ENCODE data around the gene FOXO3. TPM values are rescaled to one million over a fixed set of nuclear protein-coding genes. Genes with fewer than 3 reads are reported as not detected.
A peak's percentile ranks its signal among the peaks of the same experiment; 100 is the strongest.

Gene FOXO3
- total and polyA plus RNA-seq, 3 donors from 2014 or later, result 27.5 to 112 (median 81.5) TPM

DNA sequence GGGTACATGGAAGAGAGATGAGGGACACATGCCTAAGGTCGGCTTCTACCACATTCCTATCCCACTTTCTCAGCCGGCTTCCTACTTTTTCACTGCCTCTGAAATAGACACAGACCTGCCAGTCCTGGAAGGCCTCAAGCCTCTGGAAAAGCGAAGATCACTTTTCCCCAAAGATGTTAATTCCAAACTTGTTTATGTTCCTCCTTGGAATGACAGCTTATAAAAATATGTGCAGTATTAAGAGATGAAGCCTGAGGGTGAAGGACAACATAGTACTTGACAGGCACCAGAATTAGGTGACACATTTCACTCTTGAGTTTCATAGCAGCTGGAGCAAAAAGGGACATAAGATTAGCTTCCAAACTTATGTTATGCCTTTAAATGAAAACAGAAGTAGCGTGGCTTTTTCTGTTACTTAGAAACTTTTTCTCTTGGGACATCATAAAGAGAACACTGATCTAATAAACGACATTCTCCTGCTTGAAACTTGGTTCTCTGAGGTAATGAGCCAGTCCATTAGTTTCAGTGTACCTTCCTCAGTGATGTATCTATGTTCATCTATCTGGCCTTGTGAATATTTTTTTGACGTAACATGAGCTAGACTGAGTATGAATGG, 25.3 kb downstream of the FOXO3 start:
- intact Hi-C loops (cut with DNase I; ENCODE audit: low total_unique reads), result no loop called here

DNA sequence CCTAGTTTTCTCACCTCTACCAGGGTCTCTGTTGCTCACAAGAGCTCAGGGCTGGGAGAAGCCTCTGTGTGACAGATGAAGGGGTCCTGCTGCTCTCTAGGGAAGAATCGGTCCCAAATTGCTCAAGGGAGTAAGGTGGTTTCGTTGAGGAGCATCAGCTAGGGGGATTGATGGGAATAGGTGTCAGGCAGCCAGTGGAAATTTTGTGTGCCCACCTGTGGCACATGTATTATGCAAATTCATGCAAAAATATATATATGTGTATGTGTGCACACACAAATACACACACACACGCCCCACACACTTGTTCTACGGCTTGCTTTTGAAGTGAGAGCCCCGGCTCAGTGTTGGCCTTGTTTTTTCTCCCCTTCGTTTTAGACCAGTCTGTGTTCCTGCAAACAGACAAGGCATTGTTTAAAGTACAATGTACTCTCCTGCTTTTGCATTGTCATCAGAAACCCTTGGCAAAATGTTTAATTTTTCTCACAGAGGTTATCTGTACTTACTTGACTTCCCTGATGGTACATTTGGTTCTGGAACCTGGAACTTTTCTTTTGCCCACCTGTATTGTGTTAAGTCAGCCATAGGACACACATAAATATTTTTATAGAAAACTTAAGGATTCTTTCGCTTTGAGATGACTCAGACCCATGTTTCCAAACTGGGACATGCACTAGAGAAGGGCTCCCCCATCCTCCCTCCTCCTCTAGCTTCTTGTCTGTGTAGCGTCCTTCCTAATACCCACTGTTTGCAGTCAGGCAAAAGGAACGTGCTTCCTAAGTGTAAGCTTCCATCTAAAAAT, 26.7 kb downstream of the FOXO3 start:
- Histone ChIP-seq H3K36me3 (ENCODE audit: low read depth, missing control alignments) (no peaks in the 10 kb centered on the region), H3K27ac (peak overlapping the region; percentile 71 to 73), H3K4me1 (peaks cover 93% of the 10 kb centered on the region), H3K27me3 (no peaks in the 10 kb centered on the region), H3K9me3 (no peaks in the 10 kb centered on the region), H3K4me3 (no peak overlapping the region)
- intact Hi-C loops (cut with DNase I; ENCODE audit: low total_unique reads), result no loop called here
- DNase-seq, result no peak
- TF ChIP-seq, protein P1, sequence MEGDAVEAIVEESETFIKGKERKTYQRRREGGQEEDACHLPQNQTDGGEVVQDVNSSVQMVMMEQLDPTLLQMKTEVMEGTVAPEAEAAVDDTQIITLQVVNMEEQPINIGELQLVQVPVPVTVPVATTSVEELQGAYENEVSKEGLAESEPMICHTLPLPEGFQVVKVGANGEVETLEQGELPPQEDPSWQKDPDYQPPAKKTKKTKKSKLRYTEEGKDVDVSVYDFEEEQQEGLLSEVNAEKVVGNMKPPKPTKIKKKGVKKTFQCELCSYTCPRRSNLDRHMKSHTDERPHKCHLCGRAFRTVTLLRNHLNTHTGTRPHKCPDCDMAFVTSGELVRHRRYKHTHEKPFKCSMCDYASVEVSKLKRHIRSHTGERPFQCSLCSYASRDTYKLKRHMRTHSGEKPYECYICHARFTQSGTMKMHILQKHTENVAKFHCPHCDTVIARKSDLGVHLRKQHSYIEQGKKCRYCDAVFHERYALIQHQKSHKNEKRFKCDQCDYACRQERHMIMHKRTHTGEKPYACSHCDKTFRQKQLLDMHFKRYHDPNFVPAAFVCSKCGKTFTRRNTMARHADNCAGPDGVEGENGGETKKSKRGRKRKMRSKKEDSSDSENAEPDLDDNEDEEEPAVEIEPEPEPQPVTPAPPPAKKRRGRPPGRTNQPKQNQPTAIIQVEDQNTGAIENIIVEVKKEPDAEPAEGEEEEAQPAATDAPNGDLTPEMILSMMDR (IDR thresholded peaks at IDR 0.05), result no peak
- no peak for TF ChIP-seq POLR2A (IDR thresholded peaks at IDR 0.05)
- WGBS, 2 donors, result 37 to 48% methylated on average over 9 of the region's 9 CpGs

More for the DNA sequence above, 25.3 kb downstream of the FOXO3 start:
- Histone ChIP-seq H3K36me3 (ENCODE audit: low read depth, missing control alignments) (no peaks in the 10 kb centered on the region), H3K27ac (peak overlapping the region; percentile 71 to 73), H3K9me3 (no peaks in the 10 kb centered on the region), H3K4me3 (no peak overlapping the region), H3K27me3 (no peaks in the 10 kb centered on the region), H3K4me1 (peaks cover 92% of the 10 kb centered on the region)
- TF ChIP-seq, protein P1 (IDR thresholded peaks at IDR 0.05), result no peak
- no peak for TF ChIP-seq POLR2A (IDR thresholded peaks at IDR 0.05)
- 59 to 61% methylated on average over 6 of the region's 6 CpGs for WGBS, 2 donors
- no peak for DNase-seq

DNA sequence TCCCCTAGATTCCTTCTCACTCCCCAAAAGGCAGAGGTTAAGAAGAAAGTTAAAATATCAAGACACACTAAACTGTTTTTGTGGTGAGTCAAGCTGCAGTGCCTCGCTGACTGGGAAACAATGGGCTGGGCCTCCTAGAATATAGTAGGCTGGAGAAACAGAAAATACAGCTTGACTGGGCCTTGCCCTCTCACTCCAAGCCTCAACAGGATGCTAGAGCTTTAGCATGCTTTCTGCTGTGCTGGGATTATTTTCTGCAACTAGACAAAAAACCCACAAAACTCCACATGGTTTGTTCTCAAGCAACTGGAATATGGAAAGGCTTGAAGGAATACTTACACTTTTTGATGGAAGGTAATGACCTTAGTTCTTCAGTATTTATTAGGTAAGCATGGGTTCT, 27.9 kb downstream of the FOXO3 start:
- H3K4me3 ChIP-seq, result no peak overlapping the region
- WGBS, 2 donors, result 23 to 36% methylated on average over 1 of the region's 1 CpG
- no peaks in the 10 kb centered on the region for H3K9me3 ChIP-seq
- TF ChIP-seq, protein P1 (IDR thresholded peaks at IDR 0.05), result no peak
- no peak for TF ChIP-seq POLR2A (IDR thresholded peaks at IDR 0.05)
- DNase-seq, result no peak
- peak overlapping the region; percentile 36 to 73 for H3K27ac ChIP-seq
- H3K36me3 ChIP-seq (ENCODE audit: low read depth, missing control alignments), result no peaks in the 10 kb centered on the region
- H3K4me1 ChIP-seq, result peaks cover 87% of the 10 kb centered on the region
- no peaks in the 10 kb centered on the region for H3K27me3 ChIP-seq
- intact Hi-C loops (cut with DNase I; ENCODE audit: low total_unique reads), result no loop called here

DNA sequence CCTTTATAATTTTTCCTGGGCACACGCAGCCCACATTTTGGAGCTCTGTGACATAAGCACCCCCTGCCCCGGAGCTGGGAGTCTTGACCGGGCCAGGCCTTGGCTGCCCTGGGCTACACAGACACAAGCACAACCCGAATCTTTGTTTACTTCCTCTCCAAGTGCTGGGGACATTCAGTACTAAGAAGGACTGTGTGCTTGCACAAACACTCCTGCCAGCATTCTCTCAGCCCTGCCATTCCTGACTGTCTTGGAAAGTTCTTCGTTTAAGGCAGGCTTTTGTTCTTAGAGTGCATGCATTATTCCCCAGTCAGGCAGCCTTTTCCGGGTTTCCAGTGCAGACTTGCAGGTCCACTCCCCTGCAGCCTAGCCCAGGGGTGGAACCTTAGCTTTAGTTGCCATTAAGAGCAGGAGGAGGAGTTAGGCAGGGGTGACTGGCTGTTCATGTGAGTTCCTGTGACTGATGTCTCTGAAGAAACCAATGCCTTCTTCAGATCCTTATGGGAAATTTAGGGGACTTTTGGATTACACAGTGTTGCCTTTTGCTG, 28.6 kb downstream of the FOXO3 start:
- Histone ChIP-seq H3K27me3 (no peaks in the 10 kb centered on the region), H3K4me1 (peaks cover 87% of the 10 kb centered on the region), H3K4me3 (no peak overlapping the region), H3K9me3 (no peaks in the 10 kb centered on the region), H3K36me3 (ENCODE audit: low read depth, missing control alignments) (no peaks in the 10 kb centered on the region), H3K27ac (peak overlapping the region; percentile 36 to 73)
- 21 to 36% methylated on average over 6 of the region's 6 CpGs for WGBS, 2 donors
- intact Hi-C loops (cut with DNase I; ENCODE audit: low total_unique reads), result no loop called here
- no peak for TF ChIP-seq POLR2A (IDR thresholded peaks at IDR 0.05)
- peak; percentile 84 for DNase-seq

Measured in testis (tissue), 3 donors.